ENCODE measurements around the gene MAN1C1.
"Not testable (repeated sequence)": the region's sequence is repeated elsewhere in the genome, so short reads cannot be mapped to it uniquely, and the experiment has no call there.

Gene MAN1C1

DNA sequence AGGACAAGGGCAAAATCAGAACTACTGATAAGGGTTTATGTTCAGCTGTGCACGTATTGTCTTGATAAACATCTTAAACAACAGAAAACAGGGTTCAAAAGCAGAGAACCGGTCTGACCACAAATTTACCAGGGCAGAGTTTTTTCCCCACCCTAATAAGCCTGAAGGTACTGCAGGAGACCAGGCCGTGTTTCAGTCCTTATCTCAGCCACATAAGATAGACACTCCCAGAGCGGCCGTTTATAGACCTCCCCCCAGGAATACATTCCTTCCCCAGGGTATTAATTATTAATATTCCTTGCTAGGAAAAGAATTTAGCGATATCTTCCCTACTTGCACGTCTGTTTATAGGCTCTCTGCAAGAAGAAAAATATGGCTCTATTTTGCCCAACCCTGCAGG is 19.6 kb downstream of the MAN1C1 start:
- DNase-seq = not testable (repeated sequence)

DNA sequence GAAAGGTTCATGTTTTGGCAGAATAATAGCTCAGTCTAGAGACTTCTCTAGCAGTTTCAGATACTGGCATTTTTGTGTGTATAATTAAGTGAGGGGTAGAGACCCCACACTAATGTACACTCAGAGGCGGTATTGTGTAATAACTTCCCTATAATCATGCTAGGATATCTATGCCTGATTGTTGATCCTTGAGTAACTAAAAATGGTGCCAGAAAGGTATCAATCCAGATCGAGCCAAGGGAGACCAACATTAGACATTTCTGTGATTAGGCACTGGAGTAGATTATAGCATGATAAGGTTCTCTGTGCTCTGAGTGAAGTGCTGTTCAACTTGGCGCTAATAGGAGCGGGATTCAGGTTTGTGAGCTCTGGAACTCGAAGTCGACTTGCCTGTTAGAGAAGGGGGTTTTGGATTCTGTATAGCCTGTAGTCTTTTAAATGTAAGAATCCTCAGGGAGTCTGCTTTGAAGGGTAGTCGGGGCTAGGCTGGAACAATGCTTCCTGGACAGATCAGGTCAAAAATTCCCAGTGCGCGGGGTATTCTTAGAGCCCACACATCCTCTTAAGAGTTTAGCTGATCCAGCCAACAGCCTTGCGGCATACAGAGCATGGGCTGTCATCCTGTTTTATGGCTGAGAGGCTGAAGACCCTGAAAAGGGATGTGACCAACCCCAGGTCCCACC is 24.2 kb downstream of the MAN1C1 start:
- DNase-seq = no peak

DNA sequence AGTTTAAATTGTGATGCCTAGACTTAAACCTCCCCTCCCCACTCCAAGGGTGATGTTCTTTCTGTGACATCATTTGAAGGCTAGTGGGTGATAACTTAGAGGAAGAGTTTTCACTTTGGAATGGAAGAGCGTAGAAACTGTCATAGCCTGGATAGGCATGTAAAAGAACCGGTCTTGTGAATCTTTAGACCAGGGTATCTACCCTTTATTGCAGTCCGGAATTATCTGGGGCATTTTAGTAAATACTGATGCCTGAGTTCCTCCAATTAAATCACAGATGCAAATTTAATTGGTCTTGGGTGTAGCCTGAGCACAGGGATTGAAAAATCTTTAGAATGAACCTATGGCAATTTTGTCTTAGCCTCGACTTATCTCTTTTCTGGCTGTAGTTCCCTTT is 24.7 kb downstream of the MAN1C1 start:
- DNase-seq = no peak

DNA sequence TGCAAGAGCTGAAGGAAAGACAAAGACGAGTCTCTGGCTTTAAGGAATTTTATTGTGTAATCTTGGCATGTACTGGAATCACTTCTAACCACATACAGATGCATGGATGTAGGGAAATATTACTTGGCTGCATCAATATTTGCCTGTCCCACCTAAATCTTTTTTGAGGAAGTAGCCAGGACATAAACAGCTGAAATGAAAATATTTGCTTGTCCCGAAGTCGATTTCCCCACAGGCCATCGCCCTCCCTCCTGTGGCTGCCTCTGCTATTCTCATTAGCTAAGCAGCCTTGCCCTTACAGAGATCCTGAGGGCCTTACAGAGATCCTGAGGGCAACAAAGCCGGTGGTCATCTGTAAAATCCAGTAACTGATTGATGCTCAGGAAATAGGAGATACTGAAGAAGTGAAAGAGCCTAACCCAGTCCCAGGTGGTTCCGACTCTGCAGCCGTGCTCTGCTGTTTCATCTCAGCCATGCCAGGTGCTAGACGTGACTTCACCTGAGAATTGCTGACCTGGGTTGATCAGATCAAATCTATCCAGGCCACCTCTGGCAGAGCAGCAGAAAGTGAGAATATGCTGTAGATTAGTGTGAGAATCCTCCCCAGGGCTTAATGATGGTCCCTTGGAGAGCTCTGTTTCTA is 25.5 kb downstream of the MAN1C1 start:
- DNase-seq = peak; percentile 44

DNA sequence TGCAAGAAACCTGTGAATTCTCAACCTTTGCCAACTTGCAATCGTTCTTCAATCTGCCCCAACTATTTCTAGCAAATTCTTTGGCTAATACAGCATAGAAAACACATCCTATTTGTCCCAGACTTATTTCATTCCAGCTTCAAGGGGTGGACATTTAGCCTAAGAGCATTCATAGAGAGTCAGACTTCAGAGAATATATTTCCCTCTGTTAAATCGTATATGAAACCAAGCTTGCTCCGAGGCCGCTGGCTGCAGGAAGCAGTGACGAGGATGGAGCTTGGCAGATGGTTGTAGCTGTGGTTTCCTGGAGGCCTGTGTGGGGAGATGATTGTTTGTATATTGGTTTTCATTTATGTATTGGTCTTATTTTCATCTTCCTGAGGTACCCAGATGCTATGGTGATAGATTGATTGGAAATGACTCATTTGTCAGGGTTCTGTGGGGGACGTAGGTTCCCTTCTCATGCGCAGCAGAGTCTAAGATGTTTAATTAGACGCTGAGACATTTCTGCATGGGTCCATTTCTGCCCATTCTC is 26.1 kb downstream of the MAN1C1 start:
- DNase-seq = peak; percentile 82

DNA sequence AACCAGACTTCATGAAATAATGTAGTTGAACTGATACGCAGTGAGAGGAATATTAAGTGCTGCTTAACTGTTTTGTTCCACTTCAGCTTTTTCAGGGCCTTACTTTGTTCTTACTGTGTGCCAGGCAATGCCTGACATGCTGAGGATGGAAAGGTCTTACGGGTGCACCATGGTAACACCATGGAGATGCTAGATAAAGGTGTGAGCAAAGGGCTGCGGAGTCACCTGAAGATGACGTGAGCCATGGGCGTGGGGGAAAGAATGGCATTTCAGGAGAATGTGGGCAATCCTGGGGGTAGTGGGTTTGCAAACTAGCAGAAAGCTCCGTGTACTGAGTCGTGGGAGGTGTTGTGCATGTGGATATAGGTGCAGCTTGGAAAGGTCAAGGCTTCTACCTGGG is 27.3 kb downstream of the MAN1C1 start:
- DNase-seq = no peak

DNA sequence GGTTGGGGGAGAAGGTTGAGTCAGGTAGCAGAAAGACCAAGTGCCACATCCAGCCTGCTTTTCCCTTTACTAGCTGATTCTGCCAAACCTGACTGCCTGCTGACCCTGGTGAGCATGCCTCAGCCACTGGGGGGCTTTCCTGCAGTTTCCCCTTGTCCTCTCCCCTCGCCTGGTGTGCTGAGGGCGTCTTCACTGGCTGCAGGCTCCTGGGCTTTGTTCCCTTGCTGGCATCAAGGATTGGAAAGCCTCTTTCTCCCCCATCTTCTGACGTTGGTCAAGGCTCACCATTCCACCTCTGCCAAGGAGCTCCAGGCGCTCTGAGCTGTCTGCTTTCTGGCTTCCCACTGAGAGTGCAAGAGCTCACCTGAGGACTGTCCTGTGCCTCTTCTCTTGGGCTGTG is 28.4 kb downstream of the MAN1C1 start:
- DNase-seq = no peak

DNA sequence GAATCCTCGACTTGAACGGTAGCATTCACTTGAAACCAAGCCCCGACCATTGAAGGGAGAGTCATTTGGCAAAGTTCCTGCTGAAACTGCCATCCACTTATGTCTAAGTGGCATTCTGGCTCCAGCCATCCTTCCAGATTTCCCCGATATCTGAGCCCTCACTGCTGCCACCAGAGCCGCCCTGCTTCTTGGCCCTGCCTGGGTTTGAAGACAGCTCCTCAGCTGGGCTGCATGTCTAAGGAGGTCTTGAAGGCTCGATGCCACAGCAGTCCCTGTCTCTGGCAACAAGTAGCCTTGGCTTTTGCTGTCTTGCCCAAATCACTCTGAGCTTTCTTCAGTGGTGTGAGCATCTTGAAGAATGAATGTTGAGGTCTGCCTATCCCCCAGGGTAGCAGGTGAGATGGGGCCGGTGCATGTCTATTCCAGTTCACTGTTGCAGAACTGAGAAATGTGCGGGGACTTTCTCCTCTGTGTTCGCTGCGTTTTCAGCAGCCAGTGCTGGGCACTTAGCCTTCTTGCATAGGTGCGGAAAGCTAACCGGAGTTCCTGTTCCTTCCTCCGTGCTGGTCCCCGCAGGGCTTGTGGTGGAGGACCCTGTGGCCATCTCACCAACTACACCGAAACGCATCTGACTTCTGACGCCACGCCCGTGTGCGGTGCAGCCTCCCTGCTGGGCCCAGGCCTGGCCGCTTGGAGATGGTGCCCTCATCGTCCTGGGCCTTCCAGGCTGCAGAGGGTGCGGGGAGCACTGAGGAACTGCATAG is 29.2 kb downstream of the MAN1C1 start:
- no peak for DNase-seq

DNA sequence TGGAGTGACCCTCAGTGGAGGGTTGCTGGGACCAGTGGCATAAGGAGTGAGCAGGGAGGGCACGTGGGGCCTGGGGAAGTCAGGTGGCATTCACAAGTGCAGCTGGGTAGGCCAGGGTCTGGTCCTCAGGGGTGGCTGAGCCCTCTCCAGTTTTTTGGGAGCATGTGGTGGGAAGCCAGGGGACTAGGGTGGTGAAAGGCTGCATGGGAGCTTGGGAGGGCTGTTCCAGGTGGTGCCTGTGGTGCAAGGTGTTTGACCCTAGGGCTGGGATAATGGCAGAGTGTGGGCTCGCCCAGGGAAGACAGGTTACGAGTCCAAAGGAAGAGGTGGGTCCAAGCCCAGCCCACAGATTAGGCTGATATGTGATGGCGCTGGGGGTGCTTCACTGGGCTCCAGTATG is 30.5 kb downstream of the MAN1C1 start:
- no peak for DNase-seq

DNA sequence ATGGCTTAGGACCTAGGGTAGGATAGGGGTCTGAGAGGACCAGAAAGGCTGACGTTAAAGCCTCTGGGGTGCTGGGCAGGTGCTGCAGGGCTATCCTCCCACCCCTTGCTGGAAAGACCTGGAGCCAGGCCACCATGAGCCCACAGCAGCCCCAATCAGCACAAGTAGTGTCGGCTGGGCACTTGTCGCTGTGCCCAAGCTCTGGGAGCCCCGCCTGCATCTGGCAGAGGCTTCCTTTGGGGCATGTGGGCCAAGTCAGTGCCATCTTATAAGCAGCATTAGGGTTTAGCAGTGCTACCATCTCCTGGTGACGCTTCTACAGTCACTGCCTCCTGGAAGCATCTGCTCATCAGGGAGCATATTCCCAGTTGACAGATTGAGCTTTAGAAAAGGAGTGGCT is 31.3 kb downstream of the MAN1C1 start:
- no peak for DNase-seq

DNA sequence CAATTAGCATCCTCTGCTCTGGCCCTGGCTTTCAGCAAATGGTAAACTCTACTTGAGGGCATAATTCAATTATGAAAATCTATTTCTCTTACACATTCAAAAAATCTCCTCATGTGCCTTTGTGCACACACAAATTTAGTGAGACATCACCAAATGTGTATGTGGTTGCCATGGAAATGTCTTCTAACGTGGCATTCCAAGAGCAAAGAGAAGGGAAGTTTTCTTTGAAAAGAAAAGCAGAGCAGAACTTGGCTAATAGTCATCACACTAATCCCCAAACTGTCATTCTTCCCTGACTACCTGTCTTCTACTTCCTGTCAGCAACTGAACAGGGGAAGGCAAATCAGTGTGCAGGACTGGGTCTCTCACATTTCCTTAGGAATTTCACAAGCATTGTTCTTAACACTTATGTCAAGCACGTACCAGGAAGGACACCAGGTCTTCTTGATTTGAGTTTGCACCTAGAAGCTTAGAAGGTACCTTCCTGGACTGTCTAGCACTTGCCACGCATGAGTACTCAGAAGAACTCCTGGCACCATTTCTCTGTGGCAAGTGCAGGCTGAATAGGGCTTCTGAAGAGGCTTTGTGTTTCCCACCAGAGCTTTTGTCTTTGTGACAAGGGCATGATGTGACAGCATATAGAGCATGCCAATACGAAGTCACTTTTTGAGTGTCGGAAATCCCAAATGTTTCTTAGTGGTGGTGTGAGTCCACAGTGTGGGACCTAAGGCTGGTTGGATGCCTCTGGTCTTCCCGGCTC is 32.3 kb downstream of the MAN1C1 start:
- no peak for DNase-seq

DNA sequence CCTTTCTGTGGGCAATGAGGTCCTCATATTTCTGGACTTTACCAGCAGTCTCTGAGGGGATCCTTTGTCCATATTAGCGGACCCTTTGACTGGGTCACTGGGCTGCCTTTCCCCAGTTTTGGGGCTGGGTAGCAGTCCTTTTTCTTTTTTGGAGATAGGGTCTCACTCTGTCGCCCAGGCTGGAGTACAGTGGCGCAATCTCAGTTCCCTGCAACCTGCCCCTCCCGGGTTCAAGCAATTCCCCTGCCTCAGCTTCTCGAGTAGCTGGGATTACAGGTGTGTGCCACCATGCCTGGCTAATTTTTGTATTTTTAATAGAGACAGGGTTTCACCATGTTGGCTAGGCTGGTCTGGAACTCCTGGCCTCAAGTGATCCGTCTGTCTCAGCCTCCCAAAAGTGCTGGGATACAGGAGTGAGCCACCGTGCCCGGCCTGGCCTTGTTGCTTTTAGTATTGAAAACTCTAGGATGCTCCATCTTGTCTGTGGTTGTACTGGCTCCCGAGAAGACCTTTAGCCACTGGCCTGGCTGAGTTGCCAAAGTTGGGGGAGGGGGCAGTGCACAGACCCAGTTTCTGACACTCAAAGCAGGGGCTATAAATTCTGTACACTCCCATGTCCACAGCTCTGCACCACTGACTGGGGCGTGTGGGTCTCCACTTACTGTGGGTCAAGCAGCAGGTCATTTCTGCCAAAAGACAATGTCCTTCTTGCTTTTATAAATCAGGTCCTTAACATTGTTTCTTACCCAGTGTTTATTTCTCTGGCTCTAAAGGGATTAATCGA is 33.1 kb downstream of the MAN1C1 start:
- DNase-seq = no peak

DNA sequence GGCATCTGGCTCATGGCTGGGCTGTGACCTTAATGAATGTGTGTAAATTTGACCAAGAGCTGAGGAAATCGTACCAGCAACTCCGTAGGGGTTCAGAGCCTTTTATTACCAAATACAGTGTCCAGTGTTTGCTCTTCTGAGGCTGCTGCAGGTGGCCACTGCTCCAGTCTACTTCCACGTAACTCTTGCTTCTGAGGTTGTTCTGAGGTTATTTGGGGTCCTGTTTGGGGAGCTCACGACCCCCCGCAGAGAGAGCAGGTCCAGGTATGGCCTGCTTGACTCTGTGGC is 33.6 kb downstream of the MAN1C1 start:
- DNase-seq = no peak

DNA sequence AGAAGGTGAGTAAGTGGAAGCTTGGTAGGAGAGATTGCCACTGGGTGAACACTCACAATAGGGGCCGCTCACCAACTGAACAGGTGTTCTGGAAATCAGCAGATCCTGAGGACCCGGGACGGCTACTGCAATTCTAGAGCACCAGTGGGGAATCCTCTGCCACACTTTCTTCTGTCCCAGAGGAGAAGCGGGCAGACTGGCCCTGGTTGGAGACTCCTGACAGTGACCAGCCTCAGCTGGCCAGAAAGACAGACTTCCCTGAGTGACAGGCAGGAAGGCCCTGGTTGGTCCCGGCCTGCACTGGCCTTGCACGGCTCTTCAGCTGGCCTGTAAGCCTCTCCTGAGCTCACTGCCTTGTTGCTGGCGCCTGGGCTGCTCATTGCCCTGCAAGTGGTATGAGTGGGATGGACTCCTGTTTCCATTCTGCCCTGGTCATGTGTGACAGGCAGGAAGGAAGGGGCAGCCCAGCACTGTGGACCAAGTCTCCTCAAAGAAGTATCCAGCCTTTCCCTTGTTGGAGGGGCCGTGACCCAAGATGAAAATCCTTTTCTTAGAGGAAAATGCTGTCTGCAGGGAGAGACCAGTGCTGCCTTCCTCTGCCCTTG is 34.5 kb downstream of the MAN1C1 start:
- DNase-seq = no peak

DNA sequence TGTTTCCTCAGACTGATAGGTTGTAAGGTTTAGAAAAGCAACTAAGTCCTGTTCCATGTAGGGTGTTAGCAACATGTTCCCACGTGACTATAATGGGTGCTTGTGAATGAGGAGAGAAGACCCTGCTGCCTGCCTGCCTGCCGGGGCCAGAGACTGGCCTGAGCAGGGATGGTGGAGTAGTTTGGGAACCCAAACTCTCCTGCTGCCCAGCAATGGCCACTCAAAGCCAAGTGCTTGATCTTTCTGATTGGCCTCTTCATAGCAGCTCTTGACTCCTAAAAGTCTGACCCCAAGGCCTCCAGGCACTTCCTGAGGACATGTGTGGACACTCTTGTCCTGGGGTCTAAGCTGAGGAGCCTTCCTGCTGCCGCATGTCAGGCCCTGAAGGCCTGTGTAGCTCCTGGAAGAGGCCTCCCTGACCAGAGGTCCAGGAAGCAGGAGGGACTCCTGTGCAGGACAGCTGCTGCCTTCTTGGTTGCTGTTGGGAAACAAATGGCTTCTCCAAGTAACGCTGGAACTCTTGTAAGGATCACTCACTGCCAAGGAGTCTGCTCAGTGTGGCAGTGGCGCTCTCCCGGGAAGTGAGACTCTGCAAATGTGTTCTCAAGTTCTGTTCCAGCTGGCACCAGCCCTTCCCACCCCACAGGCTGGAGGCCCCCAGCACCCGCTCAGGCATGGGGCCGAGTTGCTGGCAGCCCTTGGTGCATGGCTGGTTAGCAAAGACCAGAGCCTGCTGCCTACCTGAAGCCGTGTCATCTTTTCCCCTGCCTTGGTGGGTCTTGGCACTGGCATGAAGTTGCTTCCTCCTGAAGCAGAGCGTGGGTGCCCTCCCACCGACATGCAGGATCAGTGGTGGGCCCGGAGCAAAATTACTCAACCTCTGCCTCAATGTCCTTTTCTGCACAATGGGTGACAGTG is 35.5 kb downstream of the MAN1C1 start:
- no peak for DNase-seq

DNA sequence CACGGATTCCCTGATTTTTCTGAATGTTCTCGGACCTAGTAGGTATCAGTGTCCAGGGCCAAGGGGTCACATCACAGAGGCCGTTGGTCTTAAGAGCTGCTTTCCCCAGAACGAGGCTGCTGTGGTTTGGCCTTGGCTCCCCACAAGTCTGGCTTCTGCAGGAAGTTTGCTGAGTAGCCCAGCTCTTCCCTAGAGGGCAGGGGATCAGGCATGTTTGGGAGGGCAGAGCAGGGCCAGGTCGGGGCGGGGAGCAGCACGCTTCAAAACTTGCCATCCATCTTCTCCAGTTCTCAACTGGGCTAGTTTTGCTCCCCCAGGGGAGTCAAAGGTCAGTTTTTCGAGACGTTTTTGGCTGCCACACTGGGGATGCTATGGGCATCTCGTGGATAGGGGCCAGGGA is 37.0 kb downstream of the MAN1C1 start:
- no peak for DNase-seq

DNA sequence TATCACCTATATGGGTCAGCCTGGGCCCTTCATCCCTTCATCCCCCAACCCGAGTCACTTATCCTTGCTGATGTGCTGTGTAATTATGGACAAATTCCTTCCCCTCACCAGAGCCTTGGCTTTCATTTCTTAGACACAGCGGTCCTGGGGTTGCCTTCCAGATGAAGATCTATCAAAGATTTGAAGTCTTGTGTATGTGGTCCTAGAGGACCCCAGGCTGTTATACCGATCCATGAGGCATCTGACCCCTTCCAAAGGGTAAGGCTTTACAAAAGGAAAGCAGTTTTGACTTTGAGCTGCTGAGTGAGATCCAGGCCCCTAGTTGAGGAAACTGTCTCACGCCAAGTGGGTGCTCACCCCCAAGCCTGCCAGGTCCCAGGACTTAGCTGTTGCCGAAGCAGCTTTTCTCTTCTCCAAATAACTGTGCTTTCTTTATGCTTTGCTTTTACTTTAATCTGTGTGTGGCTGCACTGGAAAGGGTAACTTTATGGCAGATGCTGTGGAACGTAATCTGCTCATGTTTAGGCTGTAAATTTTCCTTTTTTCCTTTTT is 37.6 kb downstream of the MAN1C1 start:
- no peak for DNase-seq

DNA sequence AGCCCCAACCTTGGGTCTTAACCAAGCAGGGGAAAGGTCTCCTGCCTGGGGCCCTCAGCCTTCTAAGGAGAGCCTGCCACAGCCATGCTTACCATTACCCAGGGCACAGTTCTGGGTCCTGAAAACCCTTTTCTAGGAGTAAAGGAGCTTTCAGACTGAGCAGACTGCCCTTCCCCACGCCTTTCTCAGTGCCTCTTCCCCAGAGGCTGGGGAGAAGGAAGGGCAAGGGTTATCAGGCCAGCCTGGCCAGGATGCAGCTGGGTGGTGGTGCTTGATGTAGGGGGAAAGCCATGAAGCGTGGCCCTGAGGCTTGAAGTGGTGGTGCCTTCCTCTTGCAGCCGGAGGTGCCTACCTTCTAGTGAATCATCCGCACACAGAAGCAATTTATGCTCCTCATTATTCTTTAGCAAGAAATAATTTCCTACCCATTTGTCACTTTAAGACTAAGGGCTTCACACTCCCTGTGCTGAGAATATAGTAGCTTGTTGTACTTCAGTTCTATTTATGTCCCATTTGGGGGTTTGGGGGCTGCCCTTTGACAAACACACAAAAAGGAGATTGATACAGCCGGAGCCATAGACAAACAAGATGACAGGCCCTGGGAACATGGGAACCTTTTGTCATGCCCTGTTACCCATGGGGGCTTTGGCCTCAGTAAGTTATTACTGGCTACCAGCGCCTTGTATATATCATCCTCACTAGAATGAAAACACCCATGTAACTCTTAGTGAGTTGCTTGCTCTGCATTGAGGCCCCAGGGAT is 40.7 kb downstream of the MAN1C1 start:
- no peak for DNase-seq

DNA sequence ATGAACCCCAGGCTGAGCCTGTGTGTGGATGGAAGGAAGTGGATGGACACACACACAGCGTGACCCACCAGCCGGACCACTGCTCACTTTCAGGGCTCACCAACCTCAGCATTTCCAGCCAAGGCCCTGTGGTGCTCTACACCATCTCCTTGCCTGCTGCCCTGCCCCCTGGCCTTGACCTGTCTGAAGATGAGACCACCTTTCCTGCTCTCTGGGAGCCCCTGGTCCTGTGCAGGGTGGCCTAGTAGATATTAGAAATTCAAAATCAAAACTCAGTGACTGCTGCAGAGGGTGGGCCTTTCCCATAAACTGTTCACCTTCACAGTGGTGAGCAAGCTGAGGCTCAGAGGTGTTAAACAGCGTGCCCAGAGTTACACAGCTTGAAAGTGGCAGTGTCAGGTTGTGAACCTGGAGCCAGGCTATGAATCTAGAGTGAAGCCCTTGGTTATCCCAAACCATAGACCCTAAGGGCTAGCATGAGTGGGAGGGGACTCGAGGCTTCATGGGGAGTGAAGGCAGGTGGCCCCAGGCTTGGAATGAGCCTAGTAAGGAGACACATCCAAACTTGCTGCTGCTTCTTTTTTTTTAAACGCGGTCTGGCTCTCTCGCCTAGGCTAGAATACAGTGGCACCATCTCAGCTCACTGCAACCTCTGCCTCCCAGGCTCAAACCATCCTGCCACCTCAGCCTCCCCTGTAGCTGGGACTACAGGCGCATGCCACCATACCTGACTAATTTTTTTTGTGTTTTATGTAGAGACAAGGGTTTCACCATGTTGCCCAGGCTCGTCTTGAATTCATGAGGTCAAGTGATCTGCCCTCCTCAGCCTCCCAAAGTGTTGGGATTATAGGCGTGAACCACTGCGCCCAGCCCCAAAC is 41.5 kb downstream of the MAN1C1 start:
- no peak for DNase-seq
